Right renal pelvis (tissue), 4 donors: ENCODE measurements around the gene USP22. TPM values are rescaled to one million over a fixed set of nuclear protein-coding genes. Genes with fewer than 3 reads are reported as not detected.

ENCODE experiments used
- DNase-seq, 4 donors: peaks; one replicate each; pipeline ENCODE4 v3.0.0-alpha.2; 2013; ENCODE audit warnings: low read depth in 4 of 4, low spot score in 3 of 4, missing footprints in 1 of 4
- polyA plus RNA-seq, 4 donors: library from polyadenylated mRNA; unstranded; fragments of 120-200 nt; gene quantifications; one replicate each; pipeline ENCODE4 v1.2.1, GENCODE V29; 2013; ENCODE audit not compliant: insufficient read length in 4 of 4

Gene USP22
- polyA plus RNA-seq, 4 donors: 195 to 232 (median 227) TPM

GRCh38 chr17:21003007-21003621, 39.7 kb downstream of the USP22 start:
- DNase-seq: no peak

- no peak for DNase-seq
These were observed 40.4 kb downstream of the USP22 start for GRCh38 chr17:21002309-21003006.

- DNase-seq: no peak
These were observed 41.0 kb downstream of the USP22 start for GRCh38 chr17:21001813-21002221.

GRCh38 chr17:21001111-21001812, 41.5 kb downstream of the USP22 start:
- no peak for DNase-seq

GRCh38 chr17:20999841-21000532, 42.8 kb downstream of the USP22 start:
- no peak for DNase-seq

DNA sequence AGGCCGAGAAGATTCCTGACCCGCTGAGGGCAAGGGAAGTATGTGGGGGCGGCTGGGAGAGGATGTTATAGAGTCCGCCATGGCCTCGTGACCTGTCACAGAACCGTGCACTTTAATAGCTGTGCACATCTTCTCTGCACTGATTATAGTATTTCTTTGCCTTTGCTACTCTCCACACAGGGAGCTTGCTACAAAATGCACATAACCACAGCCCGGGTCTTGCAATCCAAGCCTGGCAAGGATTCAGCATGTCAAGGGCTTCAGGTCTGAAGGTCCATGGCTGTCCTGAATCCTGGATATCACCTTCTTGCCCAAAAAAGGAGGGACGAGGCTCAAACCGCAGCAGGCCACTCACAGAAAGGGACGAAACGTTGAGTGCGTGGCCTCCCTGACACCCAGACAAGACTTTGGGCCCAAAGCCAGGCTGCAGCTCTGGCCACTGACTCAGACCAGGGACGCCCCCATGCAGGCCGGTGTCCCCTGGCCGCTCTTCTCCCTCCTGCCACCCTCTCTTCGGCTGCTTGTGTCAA, 43.7 kb downstream of the USP22 start:
- no peak for DNase-seq

GRCh38 chr17:20998571-20999043, 44.2 kb downstream of the USP22 start:
- no peak for DNase-seq

DNA sequence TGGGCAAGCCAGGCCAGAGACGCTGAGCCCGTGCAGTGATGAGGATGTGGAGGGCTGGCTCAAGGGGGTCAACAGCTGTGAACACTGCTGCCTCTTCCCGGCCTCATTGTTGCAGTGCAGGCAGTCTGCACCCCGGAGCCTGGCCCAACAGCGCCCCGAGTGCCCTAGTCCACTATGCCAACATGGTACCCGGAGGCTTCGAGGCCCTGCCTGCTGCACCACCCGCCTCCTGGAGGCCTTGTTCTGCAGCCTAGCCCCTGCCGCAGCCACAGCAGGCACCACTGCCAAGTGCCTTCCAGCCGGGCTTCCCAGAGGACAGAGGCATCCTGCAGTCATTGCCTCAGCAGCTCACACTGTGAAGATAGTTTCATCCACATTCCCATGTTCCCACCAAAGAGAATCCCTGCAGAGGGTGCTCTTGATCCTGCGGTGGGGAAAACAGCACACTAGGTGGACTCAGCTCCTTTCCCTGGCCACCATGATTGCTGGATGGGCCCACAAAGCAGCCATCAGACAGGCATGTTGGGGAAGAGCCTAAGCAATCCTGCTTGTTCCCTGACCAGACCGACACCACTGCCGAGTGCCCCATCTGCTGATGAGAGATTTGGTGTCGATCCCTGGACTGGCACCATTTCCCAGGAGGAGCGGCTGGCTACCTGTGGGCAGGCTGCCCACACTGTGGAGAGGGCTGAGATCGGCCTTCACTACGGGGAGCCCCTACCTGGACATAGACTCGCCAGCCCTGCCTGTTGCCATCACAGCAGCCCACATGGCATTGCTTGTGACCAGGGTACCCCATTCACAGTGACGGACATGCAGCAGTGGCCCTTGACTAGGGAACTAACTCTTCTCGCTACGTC, 44.9 kb downstream of the USP22 start:
- no peak for DNase-seq

DNA sequence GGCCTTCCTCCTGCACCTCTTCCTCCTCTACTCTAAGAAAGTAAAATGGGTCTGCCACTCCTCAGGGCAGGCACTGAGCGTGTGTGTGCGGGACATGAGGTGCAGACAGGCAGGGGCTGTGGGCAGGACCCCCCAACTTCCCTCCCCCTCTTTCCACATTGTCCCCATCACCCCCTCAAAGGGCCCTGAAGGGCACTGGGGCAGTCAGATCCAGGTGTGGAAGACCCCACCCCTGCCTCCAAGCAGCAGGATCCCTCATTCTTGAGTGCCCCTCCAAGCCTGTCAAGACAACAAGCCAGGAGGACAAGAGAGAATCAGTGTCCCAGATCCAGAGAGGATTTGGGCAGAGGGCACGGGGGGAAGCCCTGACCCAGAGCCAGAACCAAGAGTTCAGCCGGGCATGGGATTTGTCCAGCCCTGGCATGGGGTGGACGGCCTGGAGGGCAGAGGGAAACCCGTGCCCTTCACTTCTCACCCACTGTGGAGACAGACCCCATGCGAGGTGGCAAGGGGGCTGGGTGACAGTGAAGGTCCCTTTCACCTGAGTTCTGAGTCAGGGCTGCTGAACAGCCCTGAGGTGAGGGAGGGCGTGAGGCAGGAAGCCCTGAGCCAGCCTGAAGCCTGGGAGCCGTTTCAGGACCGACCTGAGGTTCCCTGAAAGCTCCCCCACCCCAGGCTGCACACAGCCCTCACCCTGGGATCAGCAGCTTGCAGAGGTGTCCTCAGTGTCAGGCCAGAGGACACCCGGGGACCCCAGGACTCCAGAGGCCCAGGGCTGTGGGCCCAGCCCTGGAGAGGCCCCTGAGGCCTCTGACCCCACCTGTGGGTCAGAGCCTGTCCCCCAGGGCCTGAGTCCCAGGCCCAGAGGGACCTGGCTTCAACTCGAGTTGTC, 45.8 kb downstream of the USP22 start:
- DNase-seq: no peak

- no peak for DNase-seq
These were observed 46.7 kb downstream of the USP22 start for GRCh38 chr17:20995873-20996723.

DNA sequence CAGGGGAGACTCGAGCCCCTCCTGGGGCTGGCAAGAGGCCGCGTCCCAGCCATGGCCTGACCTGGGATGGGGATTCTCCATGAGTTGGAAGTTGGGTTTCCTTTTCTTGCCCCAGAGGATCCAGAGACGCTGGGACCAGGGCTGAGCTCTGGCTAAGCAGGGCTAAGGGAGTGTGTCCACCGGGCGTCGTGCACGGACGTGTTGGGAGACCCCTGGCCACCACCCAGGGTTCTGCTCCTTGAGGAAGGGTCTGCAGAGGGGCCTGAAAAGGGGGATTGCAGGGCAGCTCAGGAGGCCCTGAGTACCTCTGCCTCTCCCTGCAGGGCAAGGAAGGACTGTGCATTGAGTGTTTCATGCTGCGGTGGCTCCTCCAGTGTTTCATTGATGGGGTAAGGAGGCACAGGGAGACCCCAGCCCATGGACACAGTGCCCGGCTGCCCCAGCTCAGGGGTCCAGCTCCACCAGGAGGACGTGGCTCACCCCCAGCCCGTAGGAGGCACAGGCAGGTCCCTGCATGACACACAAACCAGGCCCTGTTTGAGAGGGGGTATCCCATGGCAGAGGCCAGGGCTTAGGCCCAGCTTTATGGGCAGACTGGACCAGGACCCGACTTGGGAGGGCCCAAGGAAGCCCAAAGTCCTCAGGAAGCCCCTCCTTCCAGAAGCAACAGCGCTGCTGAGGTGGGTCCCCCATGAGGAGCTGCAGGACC, 47.5 kb downstream of the USP22 start:
- no peak for DNase-seq

- no peak for DNase-seq
These were observed 48.0 kb downstream of the USP22 start for GRCh38 chr17:20994779-20995149.

- no peak for DNase-seq
These were observed 48.7 kb downstream of the USP22 start for GRCh38 chr17:20993863-20994778.

GRCh38 chr17:20992987-20993862, 49.6 kb downstream of the USP22 start:
- peak; percentile 69 to 74 (median 71) for DNase-seq

- DNase-seq: no peak
These were observed 50.4 kb downstream of the USP22 start for GRCh38 chr17:20992416-20992815.
